GM18858 (cell line): Measurements from ENCODE around the gene PYCR2.
"Not testable (repeated sequence)": the region's sequence is repeated elsewhere in the genome, so short reads cannot be mapped to it uniquely, and the experiment has no call there.

Experiments used
- ATAC-seq: cut with Tn5 transposase; IDR thresholded peaks from one replicate; pipeline ENCODE4 v1.9.1; 2021; ENCODE audit not compliant: unreplicated experiment

Gene PYCR2

GRCh38 chr1:225892307-225892706 lies 31.7 kb downstream of the PYCR2 start:
- no peak for ATAC-seq

- ATAC-seq: no peak
Measured at GRCh38 chr1:225891229-225891972, 32.6 kb downstream of the PYCR2 start.

GRCh38 chr1:225890346-225891228 lies 33.5 kb downstream of the PYCR2 start:
- no peak for ATAC-seq

- ATAC-seq: no peak
Measured at GRCh38 chr1:225889743-225890142, 34.3 kb downstream of the PYCR2 start.

- ATAC-seq: no peak
Measured at GRCh38 chr1:225888898-225889601, 35.0 kb downstream of the PYCR2 start, which contains the start of gene LEFTY1. Gene LEFTY1 (minus strand): TSS chr1:225889146. CDS start chr1:225889066, 80 bp downstream.

GRCh38 chr1:225888289-225888897 lies 35.7 kb downstream of the PYCR2 start:
- no peak for ATAC-seq

GRCh38 chr1:225887554-225888288 lies 36.3 kb downstream of the PYCR2 start:
- not testable (repeated sequence) for ATAC-seq

GRCh38 chr1:225887030-225887314 lies 37.1 kb downstream of the PYCR2 start:
- no peak for ATAC-seq

GRCh38 chr1:225886159-225887029 lies 37.7 kb downstream of the PYCR2 start:
- ATAC-seq: no peak

GRCh38 chr1:225885336-225885735 lies 38.7 kb downstream of the PYCR2 start:
- no peak for ATAC-seq

- ATAC-seq: no peak
Measured at GRCh38 chr1:225883616-225884265, 40.3 kb downstream of the PYCR2 start.

GRCh38 chr1:225882694-225883615 lies 41.1 kb downstream of the PYCR2 start:
- ATAC-seq: no peak

GRCh38 chr1:225881959-225882693 lies 41.9 kb downstream of the PYCR2 start, which contains the start of gene TMEM63A:
Gene TMEM63A (minus strand): TSS chr1:225882380. CDS start chr1:225877580, 4,800 bp downstream.
- ATAC-seq: peak; percentile 58

- ATAC-seq: no peak
Measured at GRCh38 chr1:225881081-225881958, 42.7 kb downstream of the PYCR2 start.

GRCh38 chr1:225880636-225881035 lies 43.4 kb downstream of the PYCR2 start:
- ATAC-seq: no peak

- ATAC-seq: no peak
Measured at GRCh38 chr1:225880222-225880588, 43.8 kb downstream of the PYCR2 start.
